Measurements from ENCODE around the gene RTL3. TPM values are rescaled to one million over a fixed set of nuclear protein-coding genes. Genes with fewer than 3 reads are reported as not detected.

The RTL3 gene
- total RNA-seq, 1 experiment from 2014 or later: not detected

- Mint-ChIP-seq H3K27ac (ENCODE audit: unreplicated experiment) (no peak overlapping the region), H3K36me3 (ENCODE audit: insufficient read depth, unreplicated experiment) (no peaks in the 10 kb centered on the region), H3K9me3 (ENCODE audit: unreplicated experiment) (no peaks in the 10 kb centered on the region), H3K27me3 (ENCODE audit: insufficient read depth, unreplicated experiment) (no peaks in the 10 kb centered on the region), H3K4me1 (ENCODE audit: low read depth, unreplicated experiment) (no peaks in the 10 kb centered on the region), H3K4me3 (ENCODE audit: unreplicated experiment) (no peak overlapping the region)
- BruUV-seq (replicated peaks): no TSS peak
- intact Hi-C loops (cut with micrococcal nuclease; ENCODE audit: unreplicated experiment): no loop called here
- Histone ChIP-seq H3K36me3 (ENCODE audit: control insufficient read depth, insufficient read depth, low read length) (no peaks in the 10 kb centered on the region), H3K27me3 (replicated peaks; ENCODE audit: control insufficient read depth, insufficient read depth, low read length) (no peaks in the 10 kb centered on the region), H3K4me3 (ENCODE audit: low read depth, low read length) (no peak overlapping the region), H3K4me1 (no peaks in the 10 kb centered on the region), H3K9me3 (no peaks in the 10 kb centered on the region)
- DNase-seq: no peak
- TF ChIP-seq, protein P1, sequence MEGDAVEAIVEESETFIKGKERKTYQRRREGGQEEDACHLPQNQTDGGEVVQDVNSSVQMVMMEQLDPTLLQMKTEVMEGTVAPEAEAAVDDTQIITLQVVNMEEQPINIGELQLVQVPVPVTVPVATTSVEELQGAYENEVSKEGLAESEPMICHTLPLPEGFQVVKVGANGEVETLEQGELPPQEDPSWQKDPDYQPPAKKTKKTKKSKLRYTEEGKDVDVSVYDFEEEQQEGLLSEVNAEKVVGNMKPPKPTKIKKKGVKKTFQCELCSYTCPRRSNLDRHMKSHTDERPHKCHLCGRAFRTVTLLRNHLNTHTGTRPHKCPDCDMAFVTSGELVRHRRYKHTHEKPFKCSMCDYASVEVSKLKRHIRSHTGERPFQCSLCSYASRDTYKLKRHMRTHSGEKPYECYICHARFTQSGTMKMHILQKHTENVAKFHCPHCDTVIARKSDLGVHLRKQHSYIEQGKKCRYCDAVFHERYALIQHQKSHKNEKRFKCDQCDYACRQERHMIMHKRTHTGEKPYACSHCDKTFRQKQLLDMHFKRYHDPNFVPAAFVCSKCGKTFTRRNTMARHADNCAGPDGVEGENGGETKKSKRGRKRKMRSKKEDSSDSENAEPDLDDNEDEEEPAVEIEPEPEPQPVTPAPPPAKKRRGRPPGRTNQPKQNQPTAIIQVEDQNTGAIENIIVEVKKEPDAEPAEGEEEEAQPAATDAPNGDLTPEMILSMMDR (IDR thresholded peaks at IDR 0.05; ENCODE audit: insufficient read depth in 1 of 2, low read depth in 1 of 2, low read length in 1 of 2, severe bottlenecking in 1 of 2, unreplicated experiment in 1 of 2): no peak
- ChIA-PET CTCF (no interaction called here), POLR2A (no interaction called here)
These were observed 28.5 kb upstream of the RTL3 start for GRCh38 chrX:78687586-78687985.

- no peaks in the 10 kb centered on the region for H3K4me1 ChIP-seq
- Mint-ChIP-seq H3K4me3 (ENCODE audit: unreplicated experiment) (no peak overlapping the region), H3K27ac (ENCODE audit: unreplicated experiment) (no peak overlapping the region), H3K27me3 (ENCODE audit: insufficient read depth, unreplicated experiment) (no peaks in the 10 kb centered on the region), H3K9me3 (ENCODE audit: unreplicated experiment) (no peaks in the 10 kb centered on the region), H3K36me3 (ENCODE audit: insufficient read depth, unreplicated experiment) (no peaks in the 10 kb centered on the region), H3K4me1 (ENCODE audit: low read depth, unreplicated experiment) (no peaks in the 10 kb centered on the region)
- TF ChIP-seq, protein P1 (IDR thresholded peaks at IDR 0.05; ENCODE audit: insufficient read depth in 1 of 2, low read depth in 1 of 2, low read length in 1 of 2, severe bottlenecking in 1 of 2, unreplicated experiment in 1 of 2): no peak
- BruUV-seq (replicated peaks): no TSS peak
- no peaks in the 10 kb centered on the region for H3K27me3 ChIP-seq (replicated peaks; ENCODE audit: control insufficient read depth, insufficient read depth, low read length)
- no peak for DNase-seq
- no peak overlapping the region for H3K4me3 ChIP-seq (ENCODE audit: low read depth, low read length)
- ChIA-PET POLR2A (no interaction called here), CTCF (no interaction called here)
- intact Hi-C loops (cut with micrococcal nuclease; ENCODE audit: unreplicated experiment): no loop called here
- H3K36me3 ChIP-seq (ENCODE audit: control insufficient read depth, insufficient read depth, low read length): no peaks in the 10 kb centered on the region
- H3K9me3 ChIP-seq: no peaks in the 10 kb centered on the region
These were observed 14.1 kb upstream of the RTL3 start for GRCh38 chrX:78673246-78673645.

DNA sequence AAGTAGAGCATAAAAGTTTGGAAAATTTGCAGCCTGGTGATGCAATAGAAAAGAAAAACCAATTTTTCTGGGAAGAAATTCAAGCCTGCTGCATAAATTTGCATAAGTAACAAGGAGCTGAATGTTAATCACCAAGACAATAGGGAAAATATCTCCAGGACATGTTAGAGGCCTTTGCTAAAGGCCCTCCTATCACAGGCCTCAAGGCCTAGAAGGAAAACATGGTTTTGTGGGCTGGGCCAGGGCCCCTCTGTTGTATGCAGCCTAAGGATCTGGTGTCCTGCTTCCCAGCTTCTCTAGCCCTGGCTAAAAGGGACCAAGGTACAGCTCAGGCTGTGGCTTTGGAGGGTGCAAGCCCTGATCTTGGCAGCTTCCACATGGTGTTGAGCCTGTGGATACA lies 6.2 kb upstream of the RTL3 start:
- no peak overlapping the region for H3K4me3 Mint-ChIP-seq (ENCODE audit: unreplicated experiment)
- H3K36me3 ChIP-seq (ENCODE audit: control insufficient read depth, insufficient read depth, low read length): no peaks in the 10 kb centered on the region
- no peaks in the 10 kb centered on the region for H3K9me3 ChIP-seq
- no peaks in the 10 kb centered on the region for H3K4me1 ChIP-seq
- no peaks in the 10 kb centered on the region for H3K27me3 ChIP-seq (replicated peaks; ENCODE audit: control insufficient read depth, insufficient read depth, low read length)
- TF ChIP-seq, protein P1 (IDR thresholded peaks at IDR 0.05; ENCODE audit: insufficient read depth in 1 of 2, low read depth in 1 of 2, low read length in 1 of 2, severe bottlenecking in 1 of 2, unreplicated experiment in 1 of 2): no peak
- no peaks in the 10 kb centered on the region for H3K4me1 Mint-ChIP-seq (ENCODE audit: low read depth, unreplicated experiment)
- POLR2A ChIA-PET: no interaction called here
- no TSS peak for BruUV-seq (replicated peaks)
- no peaks in the 10 kb centered on the region for H3K36me3 Mint-ChIP-seq (ENCODE audit: insufficient read depth, unreplicated experiment)
- no peak overlapping the region for H3K27ac Mint-ChIP-seq (ENCODE audit: unreplicated experiment)
- H3K9me3 Mint-ChIP-seq (ENCODE audit: unreplicated experiment): no peaks in the 10 kb centered on the region
- CTCF ChIA-PET: no interaction called here
- no peak overlapping the region for H3K4me3 ChIP-seq (ENCODE audit: low read depth, low read length)
- no peaks in the 10 kb centered on the region for H3K27me3 Mint-ChIP-seq (ENCODE audit: insufficient read depth, unreplicated experiment)
- intact Hi-C loops (cut with micrococcal nuclease; ENCODE audit: unreplicated experiment): no loop called here
- no peak for DNase-seq

Measured in Caco-2 (cell line).